Dedifferentiated amniotic fluid mesenchymal stem cell (primary cell): Measurements from ENCODE around the gene LAMB1.
"Not testable (repeated sequence)": the region's sequence is repeated elsewhere in the genome, so short reads cannot be mapped to it uniquely, and the experiment has no call there.

Experiments
- DNase-seq: peaks from one replicate; pipeline ENCODE4 v3.0.0-alpha.2; 2016; ENCODE audit errors: extremely low spot score

The LAMB1 gene

GRCh38 chr7:107971613-107972012, 31.3 kb downstream of the LAMB1 start:
- no peak for DNase-seq

- no peak for DNase-seq
These were observed 31.9 kb downstream of the LAMB1 start for GRCh38 chr7:107971100-107971499.

- DNase-seq = no peak
These were observed 33.1 kb downstream of the LAMB1 start for GRCh38 chr7:107969856-107970255.

DNA sequence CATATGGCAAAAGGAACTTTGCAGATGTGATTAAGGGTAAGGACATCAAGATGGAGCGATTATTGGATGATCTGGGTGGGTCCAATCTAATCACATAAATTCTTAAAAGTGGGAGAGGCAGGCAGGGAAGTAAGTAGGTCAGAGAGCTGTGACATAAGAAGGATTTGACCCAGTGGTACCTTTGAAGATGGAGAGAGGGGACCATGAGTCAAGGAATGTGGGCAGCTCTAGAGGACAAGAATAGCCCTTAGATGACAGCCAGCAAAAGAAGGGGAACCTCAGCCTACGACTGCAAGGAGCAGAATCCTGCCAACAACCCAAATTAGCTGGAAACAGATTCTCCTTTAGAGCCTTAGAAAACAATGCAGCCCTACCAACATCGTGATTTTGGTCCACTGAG, 34.5 kb downstream of the LAMB1 start:
- DNase-seq = no peak

GRCh38 chr7:107967420-107967819, 35.5 kb downstream of the LAMB1 start:
- no peak for DNase-seq

DNA sequence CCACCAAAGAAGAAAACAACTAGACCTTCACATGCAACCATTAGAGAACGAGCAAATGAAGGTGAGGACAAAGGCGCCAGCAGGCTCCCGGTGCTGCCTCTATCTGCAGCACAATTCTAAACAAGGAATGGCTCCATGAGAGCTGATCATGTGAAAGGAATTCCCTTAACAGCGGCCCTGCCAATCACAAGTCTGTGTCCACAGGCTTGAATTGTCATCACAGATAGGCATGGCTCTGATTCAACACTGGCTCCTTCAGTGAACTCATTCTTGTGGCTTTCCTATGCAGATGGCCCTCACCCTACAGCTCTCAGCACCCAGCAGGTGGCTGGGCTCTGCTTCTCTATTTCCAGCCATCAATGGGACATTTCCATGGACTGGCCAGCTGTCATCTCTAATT, 36.2 kb downstream of the LAMB1 start:
- DNase-seq = peak; percentile 77

DNA sequence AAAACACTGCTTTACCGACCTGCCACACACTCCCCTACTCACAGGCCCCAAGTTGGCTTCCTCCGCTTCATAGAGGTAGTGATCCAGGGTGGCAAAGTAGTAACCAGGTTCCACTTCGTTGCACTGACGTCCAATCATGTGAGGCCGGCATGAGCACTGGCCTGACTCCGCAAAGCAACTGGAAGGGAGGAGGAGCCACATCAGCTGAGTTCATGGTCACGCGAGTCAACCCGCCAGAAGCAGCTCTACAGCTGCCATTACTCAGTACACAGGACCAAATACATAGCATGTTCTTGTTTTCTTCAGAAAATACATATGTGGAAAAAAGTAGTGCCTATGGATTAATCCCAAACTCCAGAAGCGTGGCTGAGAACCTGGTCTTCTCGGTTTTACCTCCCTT, 38.5 kb downstream of the LAMB1 start:
- DNase-seq = no peak

DNA sequence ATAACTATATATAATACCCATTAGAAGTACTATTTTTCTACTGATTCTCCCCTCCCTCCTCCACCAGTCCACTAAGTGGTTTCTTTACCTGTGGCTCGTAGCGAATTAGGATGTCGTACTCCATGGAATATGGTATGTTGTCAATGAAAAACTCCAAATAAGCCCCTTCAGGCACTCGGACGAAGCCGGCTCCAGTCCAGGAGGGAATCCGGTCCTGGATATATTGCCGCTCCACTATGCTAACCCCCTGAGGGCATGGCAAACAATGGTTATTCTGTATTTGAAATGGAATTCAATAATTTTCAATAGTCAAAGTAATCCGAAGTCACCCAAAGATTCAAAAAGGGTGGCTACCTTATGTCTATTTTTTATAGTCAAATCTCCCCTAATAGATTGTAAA, 40.1 kb downstream of the LAMB1 start:
- DNase-seq = no peak

- DNase-seq = no peak
These were observed 41.6 kb downstream of the LAMB1 start for GRCh38 chr7:107961405-107961804.

- no peak for DNase-seq
These were observed 42.7 kb downstream of the LAMB1 start for GRCh38 chr7:107960272-107960671.

GRCh38 chr7:107959527-107959898, 43.4 kb downstream of the LAMB1 start:
- DNase-seq = no peak

DNA sequence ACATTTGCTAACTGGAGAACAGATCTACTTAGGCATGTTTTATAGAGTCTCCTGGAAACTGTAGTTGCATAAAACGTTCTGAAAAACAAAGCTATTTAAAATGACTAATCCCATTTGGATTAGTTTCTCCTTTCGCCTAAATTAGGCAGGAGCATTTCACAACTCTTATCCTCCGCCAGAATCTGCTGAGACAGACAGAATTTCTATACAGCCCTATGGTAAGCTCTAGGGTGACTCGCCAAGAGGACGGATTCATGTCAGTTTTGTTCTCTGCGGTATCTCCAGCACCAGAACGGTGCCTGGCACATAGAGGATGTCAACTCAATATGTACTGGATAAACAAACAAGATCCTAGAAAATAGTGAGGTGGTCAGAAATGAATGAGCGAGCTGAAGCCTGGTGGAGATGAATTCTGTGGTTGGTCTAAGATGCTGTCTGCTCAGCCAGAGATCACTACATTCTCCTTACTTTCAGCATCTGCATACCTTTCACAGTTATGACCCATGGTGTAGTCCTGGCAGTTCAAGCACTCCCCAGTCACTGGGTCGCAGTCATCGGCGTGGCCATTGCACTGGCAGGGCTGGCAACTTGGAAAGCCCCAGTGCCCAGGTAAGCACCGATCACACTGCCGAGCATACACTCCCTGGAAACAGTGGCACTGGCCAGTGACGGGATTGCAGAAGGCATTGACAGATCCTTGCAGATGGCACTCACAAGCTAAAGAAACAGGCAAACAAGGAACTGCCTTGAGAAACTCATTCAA, 44.0 kb downstream of the LAMB1 start:
- no peak for DNase-seq

DNA sequence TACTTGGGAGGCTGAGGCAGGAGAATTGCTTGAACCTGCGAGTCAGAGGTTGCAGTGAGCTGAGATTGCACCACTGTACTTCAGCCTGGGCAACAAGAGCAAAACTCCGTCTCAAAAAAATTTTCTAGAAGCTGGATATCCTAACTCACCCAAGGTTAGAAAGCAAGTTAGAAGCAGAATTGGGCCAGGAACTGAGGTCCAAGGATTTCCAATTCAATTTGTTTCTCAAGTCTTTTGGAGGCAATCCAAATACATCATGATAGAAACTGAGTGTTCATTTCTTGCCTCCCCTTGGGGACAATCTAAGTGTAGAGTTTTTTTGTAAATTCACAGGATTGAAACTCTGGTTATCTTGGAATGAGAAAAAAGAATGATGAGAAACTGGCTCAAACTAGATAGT, 45.5 kb downstream of the LAMB1 start:
- no peak for DNase-seq

DNA sequence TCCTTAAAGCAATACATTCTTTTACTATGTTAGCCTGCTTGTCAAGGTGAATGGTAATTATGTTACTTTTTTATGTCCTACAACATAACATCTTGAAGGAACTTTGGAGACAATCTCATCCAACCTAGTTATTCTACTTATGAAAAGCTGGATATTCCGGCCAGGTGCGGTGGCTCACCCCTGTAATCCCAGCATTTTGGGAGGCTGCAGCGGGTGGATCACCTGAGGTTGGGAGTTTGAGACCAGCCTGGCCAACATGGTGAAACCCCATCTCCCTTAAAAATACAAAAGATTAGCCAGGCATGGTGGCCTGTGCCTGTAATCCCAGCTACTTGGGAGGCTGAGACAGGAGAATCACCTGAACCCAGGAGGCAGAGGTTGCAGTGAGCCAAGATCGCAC, 46.0 kb downstream of the LAMB1 start:
- not testable (repeated sequence) for DNase-seq

DNA sequence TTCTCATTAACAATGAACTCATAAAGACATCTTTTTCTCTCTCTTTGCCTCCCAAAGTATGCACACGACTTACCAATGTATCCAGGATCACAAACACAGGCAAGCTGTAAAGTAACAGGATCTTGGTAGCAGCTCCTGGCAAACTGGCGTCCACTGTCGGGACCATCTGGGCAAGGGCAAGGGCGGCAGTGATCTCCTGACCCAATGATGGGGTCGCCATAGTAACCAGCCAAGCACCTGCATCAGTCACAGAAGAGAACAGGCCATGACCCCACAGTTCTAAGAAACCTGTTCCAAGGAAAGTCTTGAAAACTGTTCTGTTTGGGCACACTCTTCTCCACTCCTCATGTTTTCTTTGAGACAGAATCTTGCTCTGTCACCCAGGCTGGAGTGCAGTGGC, 47.6 kb downstream of the LAMB1 start:
- DNase-seq = no peak

GRCh38 chr7:107953924-107954303, 49.0 kb downstream of the LAMB1 start:
- DNase-seq = no peak

DNA sequence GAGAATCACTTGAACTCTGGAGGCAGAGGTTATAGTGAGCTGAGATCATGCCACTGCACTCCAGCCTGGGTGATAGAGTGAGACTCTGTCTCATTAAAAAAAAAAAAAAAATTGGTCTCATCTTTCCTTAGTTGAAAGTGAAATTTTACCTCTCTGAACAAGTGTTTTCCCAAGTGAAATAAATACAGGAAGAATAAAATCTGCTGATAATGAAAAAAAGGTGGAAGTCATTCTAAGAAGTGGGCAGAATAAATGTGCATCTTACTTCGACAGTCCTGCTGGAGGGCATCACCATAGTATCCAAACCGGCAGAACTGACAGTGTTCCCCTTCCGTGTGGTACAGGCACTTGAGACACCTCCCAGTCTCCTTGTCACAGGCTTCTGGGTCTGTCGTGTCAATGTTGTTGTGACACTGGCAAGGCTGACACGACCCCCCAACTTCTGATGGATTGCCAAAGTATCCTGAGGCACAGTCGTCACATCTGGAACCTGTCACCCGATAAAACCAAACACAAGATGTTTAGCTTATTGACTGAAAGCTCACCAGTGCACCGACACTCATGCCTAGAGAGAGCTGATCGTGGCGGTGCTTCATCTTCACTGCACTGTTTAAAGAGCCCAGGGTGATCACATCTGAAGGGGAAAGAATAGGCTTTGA, 49.6 kb downstream of the LAMB1 start:
- no peak for DNase-seq

GRCh38 chr7:107951896-107952295, 51.1 kb downstream of the LAMB1 start:
- DNase-seq = no peak

DNA sequence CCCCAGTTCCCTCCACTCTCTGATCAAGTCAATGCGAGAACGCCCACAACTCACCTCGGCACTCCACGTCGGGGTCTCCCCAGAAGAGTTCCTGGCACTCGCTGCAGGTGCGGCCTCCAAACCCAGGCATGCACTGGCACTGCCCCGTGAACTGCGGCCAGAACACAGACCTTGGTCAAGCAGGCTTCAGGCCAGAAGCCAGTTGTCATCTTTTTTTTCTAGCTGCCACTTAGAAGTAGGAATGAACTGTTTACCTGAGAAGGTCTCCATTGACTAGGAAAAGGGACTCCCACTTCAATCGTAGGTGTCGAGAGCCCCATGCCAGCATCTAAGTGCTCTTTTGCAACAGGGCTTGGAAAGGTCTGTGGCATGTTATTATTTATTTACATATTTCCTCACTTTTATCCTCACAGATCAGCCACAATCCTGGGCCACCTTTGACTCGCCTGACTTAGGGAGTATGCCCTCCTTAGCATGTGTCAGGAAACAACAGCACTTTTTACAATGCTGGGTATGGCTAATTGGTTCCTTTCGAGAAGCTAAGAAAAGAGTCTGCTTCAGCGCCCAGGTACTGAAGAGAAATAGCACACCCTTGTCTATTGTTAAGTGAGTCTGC, 51.7 kb downstream of the LAMB1 start:
- DNase-seq = no peak

DNA sequence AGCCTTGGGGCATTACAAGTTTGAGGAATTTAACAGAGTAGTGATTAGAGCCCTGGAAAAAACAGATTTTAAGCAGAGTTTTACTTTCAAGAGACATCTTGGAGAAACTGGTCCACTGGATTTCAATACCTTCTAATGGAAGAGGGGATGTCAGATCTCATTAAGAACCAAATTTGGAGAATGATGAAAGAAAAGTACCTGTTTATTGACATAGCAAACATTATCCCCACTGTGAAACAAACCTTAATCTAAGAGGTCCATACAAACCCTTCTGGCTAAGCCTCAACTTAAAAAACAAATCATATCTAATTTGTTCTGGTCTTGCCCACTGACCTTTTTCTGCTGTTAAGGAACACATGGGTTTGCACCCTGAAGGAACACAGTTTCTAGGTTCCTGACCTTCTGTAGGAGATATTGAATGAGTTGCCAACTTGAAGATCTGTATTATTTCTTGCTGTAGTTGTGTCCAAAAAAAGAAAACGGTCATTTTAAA, 53.5 kb downstream of the LAMB1 start:
- DNase-seq = no peak

- peak; percentile 80 for DNase-seq
These were observed 54.1 kb downstream of the LAMB1 start for GRCh38 chr7:107948645-107949442.

- DNase-seq = no peak
These were observed 56.1 kb downstream of the LAMB1 start for GRCh38 chr7:107946881-107947280.
